Erythroblast (primary cell): ENCODE results near the gene VENTX.

Experiments
- GATA1 ChIP-seq: IDR thresholded peaks from 2 replicates; pipeline ENCODE4 v1.6.1; 2011; ENCODE audit warnings: low read depth, mild to moderate bottlenecking, control low read depth, low read length, moderate library complexity
- POLR2A ChIP-seq: IDR thresholded peaks from 2 replicates; pipeline ENCODE4 v1.6.1; 2011; ENCODE audit warnings: mild to moderate bottlenecking, low read length

- TF ChIP-seq POLR2A = no peak
- TF ChIP-seq GATA1 = no peak
These were observed 18.8 kb upstream of the VENTX start for GRCh38 chr10:133218891-133219290.
